Psoas muscle (tissue), 8 donors: ENCODE data around the gene TTLL11. TPM values are rescaled to one million over a fixed set of nuclear protein-coding genes. Genes with fewer than 3 reads are reported as not detected.

ENCODE experiments used
- ATAC-seq, 4 donors: fragments of 200-7000 bp; cut with Tn5 transposase; one replicate each; pipeline ENCODE4 v1.9.1; 2020; ENCODE audit warnings: moderate library complexity in 3 of 4, mild to moderate bottlenecking in 2 of 4
- DNase-seq, 2 donors: peaks; one replicate each; pipeline ENCODE4 v3.0.0-alpha.2; 2020
- H3K27ac ChIP-seq: fragments of 200-600 bp; one replicate; pipeline ENCODE4 v1.8.0; 2022
- H3K27me3 ChIP-seq, 3 donors: fragments of 200-600 bp in 1 of 3; one replicate each; pipeline versions ENCODE4 v1.6.1 to v1.8.0; 2013 to 2022; ENCODE audit warnings: low read length in 2 of 3, mild to moderate bottlenecking in 2 of 3, moderate library complexity in 1 of 3; ENCODE audit not compliant: insufficient read depth in 3 of 3
- H3K36me3 ChIP-seq, 2 donors: fragments of 200-600 bp in 1 of 2; one replicate each; pipeline versions ENCODE4 v1.6.1 to v1.8.0; 2013 to 2022; ENCODE audit warnings: low read depth in 1 of 2, mild to moderate bottlenecking in 1 of 2, moderate library complexity in 1 of 2; ENCODE audit not compliant: insufficient read depth in 1 of 2
- H3K4me1 ChIP-seq: fragments of 200-600 bp; one replicate; pipeline ENCODE4 v1.8.0; 2022
- H3K4me3 ChIP-seq: fragments of 200-600 bp; one replicate; pipeline ENCODE4 v1.8.0; 2022; ENCODE audit warnings: mild to moderate bottlenecking
- H3K9me3 ChIP-seq: fragments of 200-600 bp; one replicate; pipeline ENCODE4 v1.8.0; 2022
- WGBS, 3 donors: extraction: QIAGEN DNeasy Blood & Tissue Kit; methylation state at CpG; one replicate each; pipeline versions ENCODE4 v1.1.6 to v1.1.7; 2013; 5-methylcytosine and 5-hydroxymethylcytosine counted together
- intact Hi-C, 2 donors: fragments of 100-400 bp; cut with DNase I; formaldehyde crosslinking; loops; one replicate each; pipeline versions ENCODE4 v1.11.0 to v1.14.2; 2022
- polyA plus RNA-seq, 3 donors: library from polyadenylated mRNA; stranded (reverse); fragments of 200-250 nt; gene quantifications; one replicate each; pipeline ENCODE4 v1.2.3, GENCODE V29; 2013
- total RNA-seq, 4 donors: library from RNA; stranded (reverse); fragmentation: NEBNext Ultra II Directional in 2 of 4; extraction: Animal tissue kit (Norgen Biotek cat#: 25700) in 2 of 4; gene quantifications; one replicate each; pipeline versions ENCODE4 v1.2.1 to v1.2.4, GENCODE V29; 2021 to 2023
- TF ChIP-seq, protein P1 (sequence below): fragments of 200-600 bp; IDR thresholded peaks from one replicate; pipeline ENCODE4 v1.8.0; 2022; ENCODE audit warnings: antibody characterized with exemption
- donor health status: healthy with polysubstance abuse.
- donor health status: DM: no; HTN: no; CAD: no; lungs with moderate emphysema.
- donor health status: Bipolar disorder and iron deficiency.
- donor health status: healthy.
- donor health status: DM: yes; HTN: yes; CAD: no.
- donor health status: DM: no; HTN: no; CAD: no.
- donor health status: DM: no; HTN: no; CAD: no.
- donor health status: DM: yes; HTN: yes; CAD: no.

Gene TTLL11
- total and polyA plus RNA-seq, 7 donors = 15.1 to 56.4 (median 19.3) TPM

- DNase-seq = no peak
- intact Hi-C loops = no loop called here
- 57 to 76% (median 59%) methylated on average over 9 of the region's 9 CpGs for WGBS, 3 donors
- TF ChIP-seq, protein P1, sequence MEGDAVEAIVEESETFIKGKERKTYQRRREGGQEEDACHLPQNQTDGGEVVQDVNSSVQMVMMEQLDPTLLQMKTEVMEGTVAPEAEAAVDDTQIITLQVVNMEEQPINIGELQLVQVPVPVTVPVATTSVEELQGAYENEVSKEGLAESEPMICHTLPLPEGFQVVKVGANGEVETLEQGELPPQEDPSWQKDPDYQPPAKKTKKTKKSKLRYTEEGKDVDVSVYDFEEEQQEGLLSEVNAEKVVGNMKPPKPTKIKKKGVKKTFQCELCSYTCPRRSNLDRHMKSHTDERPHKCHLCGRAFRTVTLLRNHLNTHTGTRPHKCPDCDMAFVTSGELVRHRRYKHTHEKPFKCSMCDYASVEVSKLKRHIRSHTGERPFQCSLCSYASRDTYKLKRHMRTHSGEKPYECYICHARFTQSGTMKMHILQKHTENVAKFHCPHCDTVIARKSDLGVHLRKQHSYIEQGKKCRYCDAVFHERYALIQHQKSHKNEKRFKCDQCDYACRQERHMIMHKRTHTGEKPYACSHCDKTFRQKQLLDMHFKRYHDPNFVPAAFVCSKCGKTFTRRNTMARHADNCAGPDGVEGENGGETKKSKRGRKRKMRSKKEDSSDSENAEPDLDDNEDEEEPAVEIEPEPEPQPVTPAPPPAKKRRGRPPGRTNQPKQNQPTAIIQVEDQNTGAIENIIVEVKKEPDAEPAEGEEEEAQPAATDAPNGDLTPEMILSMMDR = no peak
- Histone ChIP-seq H3K36me3 (no peaks in the 10 kb centered on the region), H3K27ac (no peak overlapping the region), H3K9me3 (no peaks in the 10 kb centered on the region), H3K4me1 (no peaks in the 10 kb centered on the region), H3K4me3 (no peak overlapping the region), H3K27me3 (no peaks in the 10 kb centered on the region)
- no peak for ATAC-seq
Observed at GRCh38 chr9:121837113-121837961, 255.8 kb downstream of the TTLL11 start.

- H3K4me1 ChIP-seq = no peaks in the 10 kb centered on the region
- WGBS, 3 donors = 89 to 92% (median 90%) methylated on average over 3 of the region's 3 CpGs
- H3K36me3 ChIP-seq = no peaks in the 10 kb centered on the region
- H3K4me3 ChIP-seq = no peak overlapping the region
- intact Hi-C loops = no loop called here
- DNase-seq (peak in 1 of 2 donors; percentile 14), ATAC-seq (no peak)
- no peaks in the 10 kb centered on the region for H3K27me3 ChIP-seq
- no peak overlapping the region for H3K27ac ChIP-seq
- TF ChIP-seq, protein P1 = no peak
- H3K9me3 ChIP-seq = no peaks in the 10 kb centered on the region
Observed at GRCh38 chr9:121836366-121836885, 256.7 kb downstream of the TTLL11 start.

GRCh38 chr9:121835587-121836365, 257.3 kb downstream of the TTLL11 start:
- H3K9me3 ChIP-seq = no peaks in the 10 kb centered on the region
- no peaks in the 10 kb centered on the region for H3K27me3 ChIP-seq
- H3K27ac ChIP-seq = no peak overlapping the region
- H3K4me1 ChIP-seq = no peaks in the 10 kb centered on the region
- WGBS, 3 donors = 90 to 93% (median 91%) methylated on average over 5 of the region's 5 CpGs
- no peak for ATAC-seq
- H3K36me3 ChIP-seq = no peaks in the 10 kb centered on the region
- DNase-seq = peak in 1 of 2 donors; percentile 4
- TF ChIP-seq, protein P1 = no peak
- intact Hi-C loops = no loop called here
- H3K4me3 ChIP-seq = no peak overlapping the region

DNA sequence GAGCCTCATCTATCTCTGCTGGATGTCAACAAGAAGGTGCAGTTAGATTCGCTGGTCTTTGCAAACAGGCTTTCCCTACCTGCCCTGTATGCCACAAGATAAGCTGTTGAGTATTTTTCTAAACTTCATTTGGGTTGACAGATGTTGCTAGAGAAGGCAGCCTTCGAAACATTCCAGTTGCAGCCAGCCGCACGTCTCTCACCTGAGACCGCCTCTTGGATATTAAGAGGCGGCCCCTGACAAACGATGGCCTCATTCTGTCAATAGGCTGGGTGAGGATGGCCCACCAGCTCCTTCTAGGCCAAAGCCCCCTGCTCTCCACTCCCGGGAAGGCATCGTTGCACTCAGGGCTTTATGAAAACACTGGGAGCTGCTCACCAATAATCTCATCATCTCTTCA, 260.0 kb downstream of the TTLL11 start:
- TF ChIP-seq, protein P1 = no peak
- WGBS, 3 donors = 92 to 96% (median 93%) methylated on average over 9 of the region's 9 CpGs
- Histone ChIP-seq H3K4me1 (no peaks in the 10 kb centered on the region), H3K36me3 (no peaks in the 10 kb centered on the region), H3K27me3 (no peaks in the 10 kb centered on the region), H3K4me3 (no peak overlapping the region), H3K9me3 (no peaks in the 10 kb centered on the region), H3K27ac (no peak overlapping the region)
- intact Hi-C loops = no loop called here
- ATAC-seq (no peak), DNase-seq (peak in 1 of 2 donors; percentile 9)
